AG09309 (cell line): Measurements from ENCODE around the gene GATM.

Source experiments
- DNase-seq: peaks from one replicate; pipeline ENCODE4 v3.0.0-alpha.2; 2010; ENCODE audit warnings: low read depth
- H3K4me3 ChIP-seq: 2 replicates; pipeline ENCODE4 v1.5.1; 2011; ENCODE audit warnings: mild to moderate bottlenecking, low read depth, low read length, moderate library complexity; ENCODE audit not compliant: control insufficient read depth
- CTCF ChIP-seq: IDR thresholded peaks from 2 replicates; pipeline ENCODE4 v1.5.1; 2011; ENCODE audit warnings: mild to moderate bottlenecking, low read depth, low read length, inconsistent platforms; ENCODE audit not compliant: insufficient read depth, control insufficient read depth; ENCODE audit errors: missing control alignments

Gene GATM

DNA sequence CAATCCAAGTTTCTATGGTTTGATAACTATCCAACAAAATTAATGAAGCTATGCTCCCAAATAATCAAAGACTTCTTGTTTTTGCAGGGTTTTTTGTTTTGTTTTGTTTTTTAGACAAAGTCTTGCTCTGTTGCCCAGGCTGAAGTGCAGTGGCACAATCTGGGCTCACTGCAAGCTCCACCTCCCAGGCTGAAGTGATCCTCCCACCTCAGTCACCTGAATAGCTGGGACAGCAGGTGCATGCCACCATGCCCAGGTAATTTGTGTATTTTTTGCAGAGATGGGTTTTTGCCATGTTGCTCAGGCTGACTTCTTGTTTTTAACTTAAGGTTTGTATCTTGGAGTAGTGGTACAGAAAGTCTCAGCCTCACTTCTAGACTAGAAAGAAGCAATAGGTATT is 11.0 kb upstream of the GATM start:
- no peak overlapping the region for H3K4me3 ChIP-seq
- DNase-seq: no peak
- TF ChIP-seq CTCF: no peak

- DNase-seq: no peak
- no peak overlapping the region for H3K4me3 ChIP-seq
- no peak for TF ChIP-seq CTCF
Measured at GRCh38 chr15:45387380-45388007, 9.2 kb upstream of the GATM start.

DNA sequence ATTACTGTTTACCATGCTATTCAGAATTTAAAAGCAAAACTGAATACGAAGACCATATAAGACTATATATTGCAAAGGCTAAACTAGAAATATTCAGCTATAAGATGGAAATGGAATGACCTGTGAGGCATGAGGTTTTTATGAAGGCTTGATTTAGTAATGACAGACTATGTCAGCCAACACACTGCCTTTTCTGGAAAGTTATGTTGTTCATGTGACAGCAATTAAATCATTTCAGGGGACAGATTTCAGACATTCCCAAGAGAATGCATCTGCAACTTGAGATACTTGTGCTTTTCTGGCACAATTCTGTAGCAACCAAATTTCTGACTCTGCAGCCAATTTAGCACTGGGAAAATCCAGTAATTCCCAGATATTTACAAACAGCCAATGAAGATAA is 8.6 kb upstream of the GATM start:
- H3K4me3 ChIP-seq: no peak overlapping the region
- no peak for TF ChIP-seq CTCF
- DNase-seq: no peak

DNA sequence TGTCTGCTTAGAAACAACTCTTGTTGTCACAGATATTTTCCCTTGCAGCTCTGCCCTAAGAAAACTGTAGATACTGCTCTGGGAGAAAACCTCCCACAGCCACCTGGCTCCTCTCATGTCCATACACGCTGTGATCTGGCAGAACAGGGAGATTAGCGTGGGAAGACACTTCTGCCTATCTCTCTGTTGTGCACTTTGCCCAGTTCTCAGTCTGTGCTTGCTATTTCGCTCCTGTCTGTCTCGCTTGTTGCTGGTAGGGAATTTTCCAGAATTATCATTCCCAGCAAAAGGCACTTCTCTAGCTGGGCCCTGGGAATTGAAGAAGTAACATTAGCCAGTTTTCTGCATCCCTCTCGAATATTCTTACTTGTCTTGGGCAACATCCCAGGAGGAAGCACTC is 8.1 kb upstream of the GATM start:
- no peak for TF ChIP-seq CTCF
- H3K4me3 ChIP-seq: no peak overlapping the region
- no peak for DNase-seq

DNA sequence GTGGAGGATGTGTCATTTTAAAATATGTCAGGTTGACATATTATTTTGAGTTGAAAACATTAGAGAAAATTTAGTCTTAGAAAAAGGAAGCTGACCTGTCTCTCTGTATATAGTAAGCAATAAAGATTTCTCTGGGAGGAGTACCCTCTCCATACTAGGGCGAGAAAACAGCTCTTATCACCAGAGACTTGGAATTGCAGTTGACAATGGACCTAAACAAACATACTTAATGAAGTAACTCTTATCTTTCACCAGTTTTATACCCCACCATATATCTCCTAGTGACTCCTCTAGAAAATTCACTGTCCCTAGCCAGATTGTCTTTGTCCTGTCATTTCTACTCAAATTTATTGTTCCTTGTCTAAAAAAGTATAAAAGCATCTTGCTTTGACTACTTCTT is 7.2 kb upstream of the GATM start:
- no peak for TF ChIP-seq CTCF
- no peak for DNase-seq
- H3K4me3 ChIP-seq: no peak overlapping the region

DNA sequence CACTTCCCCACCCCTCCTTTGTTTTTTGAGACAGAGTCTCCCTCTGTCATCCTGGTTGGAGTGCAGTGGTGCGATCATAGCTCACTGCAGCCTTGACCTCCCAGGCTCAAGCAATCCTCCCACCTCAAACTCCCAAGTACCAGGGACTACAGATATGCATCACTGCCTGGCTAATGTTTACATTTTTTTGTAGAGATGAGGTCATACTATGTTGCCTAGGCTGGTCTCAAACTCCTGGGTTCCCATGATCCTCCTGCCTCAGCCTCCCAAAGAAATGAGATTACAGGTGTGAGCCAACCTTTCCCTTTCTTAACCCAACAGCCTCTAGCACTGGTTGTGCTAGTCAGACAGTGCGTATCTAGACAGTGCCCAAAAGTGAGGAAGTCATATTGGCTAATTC is 6.4 kb upstream of the GATM start:
- no peak overlapping the region for H3K4me3 ChIP-seq
- DNase-seq: no peak
- TF ChIP-seq CTCF: no peak

- no peak for DNase-seq
- no peak for TF ChIP-seq CTCF
- H3K4me3 ChIP-seq: no peak overlapping the region
Measured at GRCh38 chr15:45378913-45379262, 544 bp upstream of the GATM start.
